Activated T-cell treated with anti-CD3 and anti-CD28 coated beads, Interleukin-2, amount 50 U/mL, for 72 hours (primary cell): ENCODE measurements around the gene ACY1. TPM values are rescaled to one million over a fixed set of nuclear protein-coding genes. Genes with fewer than 3 reads are reported as not detected.
"Not testable (repeated sequence)": the region's sequence is repeated elsewhere in the genome, so short reads cannot be mapped to it uniquely, and the experiment has no call there.

Experiments used
- ATAC-seq, 2 donors: fragments of 150-1000 bp; cut with Tn5 transposase; replicated peaks in 1 of 2; 2 replicates each; pipeline ENCODE4 v1.10.0; 2021; ENCODE audit warnings: moderate library complexity in 2 of 2, mild to moderate bottlenecking in 1 of 2
- DNase-seq, 2 donors: peaks; one replicate each; pipeline ENCODE4 v3.0.0; 2021 to 2022; ENCODE audit warnings: mixed read lengths in 1 of 2
- H3K27ac Mint-ChIP-seq: one replicate; pipeline ENCODE4 v1.8.0; 2022; ENCODE audit warnings: mild to moderate bottlenecking, moderate library complexity, mixed read lengths
- H3K27me3 Mint-ChIP-seq: one replicate; pipeline ENCODE4 v1.8.0; 2022; ENCODE audit warnings: low read depth, mixed read lengths
- H3K36me3 Mint-ChIP-seq, 2 donors: one replicate each; pipeline ENCODE4 v1.8.0; 2022; ENCODE audit warnings: mixed read lengths in 2 of 2, mild to moderate bottlenecking in 1 of 2; ENCODE audit not compliant: insufficient read depth in 2 of 2
- H3K4me1 Mint-ChIP-seq: one replicate; pipeline ENCODE4 v1.8.0; 2022; ENCODE audit warnings: low read depth, mixed read lengths
- H3K4me3 Mint-ChIP-seq, 2 donors: one replicate each; pipeline ENCODE4 v1.8.0; 2022; ENCODE audit warnings: mild to moderate bottlenecking in 2 of 2, mixed read lengths in 2 of 2, moderate library complexity in 2 of 2
- H3K9me3 Mint-ChIP-seq, 2 donors: one replicate each; pipeline ENCODE4 v1.8.0; 2022; ENCODE audit warnings: mixed read lengths in 2 of 2
- total RNA-seq, 2 donors: library from RNA; stranded (reverse); gene quantifications; one replicate each; pipeline ENCODE4 v1.2.3, GENCODE V29; 2022

Gene ACY1
- total RNA-seq, 2 donors from 2014 or later, result 30.2 to 42.4 TPM

- H3K4me1 Mint-ChIP-seq, result peaks cover 38% of the 10 kb centered on the region
- H3K9me3 Mint-ChIP-seq, result no peaks in the 10 kb centered on the region
- DNase-seq, result no peak
- peaks cover 0 to 3% of the 10 kb centered on the region in 2 donors for H3K36me3 Mint-ChIP-seq
- no peaks in the 10 kb centered on the region for H3K27me3 Mint-ChIP-seq
- ATAC-seq, result peak in 1 of 2 donors; percentile 5
- H3K27ac Mint-ChIP-seq, result no peak overlapping the region
- H3K4me3 Mint-ChIP-seq, result no peak overlapping the region
These were observed 5.2 kb downstream of the ACY1 start for GRCh38 chr3:51988286-51989146.

GRCh38 chr3:51990501-51990971 is 7.2 kb downstream of the ACY1 start:
- H3K4me3 Mint-ChIP-seq, ATAC-seq: not testable (repeated sequence)

GRCh38 chr3:51992017-51992682 is 8.8 kb downstream of the ACY1 start:
- DNase-seq, result no peak
- no peak for ATAC-seq
- Mint-ChIP-seq H3K4me1 (peaks cover 37% of the 10 kb centered on the region), H3K36me3 (peaks cover 16 to 20% of the 10 kb centered on the region in 2 donors), H3K27ac (peak overlapping the region; percentile 75), H3K4me3 (peak overlapping the region; percentile 3 to 43), H3K27me3 (no peaks in the 10 kb centered on the region), H3K9me3 (no peaks in the 10 kb centered on the region)

More at GRCh38 chr3:51990501-51990971, 7.2 kb downstream of the ACY1 start:
- Mint-ChIP-seq H3K36me3 (peaks cover 13 to 17% of the 10 kb centered on the region in 2 donors), H3K4me1 (peaks cover 33% of the 10 kb centered on the region)
- H3K27me3 Mint-ChIP-seq, H3K27ac Mint-ChIP-seq, DNase-seq, H3K9me3 Mint-ChIP-seq: not testable (repeated sequence)

GRCh38 chr3:51993657-51994056 is 10.3 kb downstream of the ACY1 start:
- ATAC-seq, DNase-seq, H3K27ac Mint-ChIP-seq, H3K27me3 Mint-ChIP-seq, H3K9me3 Mint-ChIP-seq: not testable (repeated sequence)
- Mint-ChIP-seq H3K4me1 (peaks cover 37% of the 10 kb centered on the region), H3K4me3 (peak overlapping the region; percentile 97 to 100), H3K36me3 (peaks cover 16 to 20% of the 10 kb centered on the region in 2 donors)

GRCh38 chr3:51994530-51994929 is 11.2 kb downstream of the ACY1 start:
- H3K9me3 Mint-ChIP-seq, result no peaks in the 10 kb centered on the region
- no peak for ATAC-seq
- peaks cover 6% of the 10 kb centered on the region for H3K27me3 Mint-ChIP-seq
- peak overlapping the region; percentile 97 to 100 for H3K4me3 Mint-ChIP-seq
- H3K4me1 Mint-ChIP-seq, result peaks cover 37% of the 10 kb centered on the region
- H3K27ac Mint-ChIP-seq, result peak overlapping the region; percentile 98
- H3K36me3 Mint-ChIP-seq, result peaks cover 16 to 20% of the 10 kb centered on the region in 2 donors
- DNase-seq, result no peak

GRCh38 chr3:51995346-51996163 is 12.2 kb downstream of the ACY1 start, which contains the start of gene RPL29:
Gene RPL29, minus strand, starts transcription at chr3:51995895. Its CDS starts 434 bp downstream, at chr3:51995461.
- DNase-seq (peak; percentile 92 to 93), ATAC-seq (peak; percentile 95 to 98)
- H3K36me3 Mint-ChIP-seq, result peaks cover 16 to 20% of the 10 kb centered on the region in 2 donors
- H3K4me3 Mint-ChIP-seq, result peak within 1 kb of the TSS; percentile 97 to 100
- H3K27ac Mint-ChIP-seq, result peak within 1 kb of the TSS; percentile 98
- peaks cover 6% of the 10 kb centered on the region for H3K27me3 Mint-ChIP-seq
- H3K9me3 Mint-ChIP-seq, result no peaks in the 10 kb centered on the region
- peaks cover 37% of the 10 kb centered on the region for H3K4me1 Mint-ChIP-seq

GRCh38 chr3:51997172-51997571 is 13.8 kb downstream of the ACY1 start:
- no peak for ATAC-seq
- no peak for DNase-seq
- no peaks in the 10 kb centered on the region for H3K9me3 Mint-ChIP-seq
- peaks cover 16 to 20% of the 10 kb centered on the region in 2 donors for H3K36me3 Mint-ChIP-seq
- H3K4me1 Mint-ChIP-seq, result peaks cover 29% of the 10 kb centered on the region
- H3K4me3 Mint-ChIP-seq, result peak overlapping the region; percentile 8 to 38
- H3K27ac Mint-ChIP-seq, result no peak overlapping the region
- peaks cover 6% of the 10 kb centered on the region for H3K27me3 Mint-ChIP-seq

- ATAC-seq (no peak), DNase-seq (no peak)
- Mint-ChIP-seq H3K9me3 (no peaks in the 10 kb centered on the region), H3K4me1 (peaks cover 20% of the 10 kb centered on the region), H3K27me3 (peaks cover 6% of the 10 kb centered on the region), H3K36me3 (peaks cover 16 to 20% of the 10 kb centered on the region in 2 donors), H3K4me3 (no peak overlapping the region), H3K27ac (no peak overlapping the region)
These were observed 14.7 kb downstream of the ACY1 start for GRCh38 chr3:51997935-51998596.

- H3K27ac Mint-ChIP-seq, result no peak overlapping the region
- H3K4me3 Mint-ChIP-seq, result no peak overlapping the region
- peaks cover 13% of the 10 kb centered on the region for H3K4me1 Mint-ChIP-seq
- no peak for ATAC-seq
- H3K36me3 Mint-ChIP-seq, result peaks cover 16 to 17% of the 10 kb centered on the region in 2 donors
- peaks cover 6% of the 10 kb centered on the region for H3K27me3 Mint-ChIP-seq
- H3K9me3 Mint-ChIP-seq, result no peaks in the 10 kb centered on the region
- DNase-seq, result no peak
These were observed 15.4 kb downstream of the ACY1 start for GRCh38 chr3:51998774-51999173.

- peaks cover 8 to 9% of the 10 kb centered on the region in 2 donors for H3K36me3 Mint-ChIP-seq
- no peaks in the 10 kb centered on the region for H3K9me3 Mint-ChIP-seq
- H3K4me3 Mint-ChIP-seq, result no peak overlapping the region
- ATAC-seq, result no peak
- H3K27ac Mint-ChIP-seq, result peak overlapping the region; percentile 72
- DNase-seq, result no peak
- H3K4me1 Mint-ChIP-seq, result peaks cover 6% of the 10 kb centered on the region
- H3K27me3 Mint-ChIP-seq, result peaks cover 6% of the 10 kb centered on the region
These were observed 16.5 kb downstream of the ACY1 start for GRCh38 chr3:51999846-52000245.

GRCh38 chr3:52001443-52001974 is 18.2 kb downstream of the ACY1 start:
- no peaks in the 10 kb centered on the region for H3K9me3 Mint-ChIP-seq
- DNase-seq (peak; percentile 88 to 90), ATAC-seq (peak; percentile 98 to 99)
- peaks cover 8% of the 10 kb centered on the region for H3K4me1 Mint-ChIP-seq
- H3K4me3 Mint-ChIP-seq, result no peak overlapping the region
- no peaks in the 10 kb centered on the region for H3K36me3 Mint-ChIP-seq
- peaks cover 6% of the 10 kb centered on the region for H3K27me3 Mint-ChIP-seq
- no peak overlapping the region for H3K27ac Mint-ChIP-seq

GRCh38 chr3:52002748-52003147 is 19.4 kb downstream of the ACY1 start:
- DNase-seq, result no peak
- Mint-ChIP-seq H3K27ac (no peak overlapping the region), H3K36me3 (no peaks in the 10 kb centered on the region), H3K4me3 (no peak overlapping the region), H3K27me3 (peaks cover 5% of the 10 kb centered on the region), H3K4me1 (peaks cover 8% of the 10 kb centered on the region), H3K9me3 (no peaks in the 10 kb centered on the region)
- no peak for ATAC-seq
